SK-N-SH (cell line): ENCODE data around the gene SLC25A42. TPM values are rescaled to one million over a fixed set of nuclear protein-coding genes. Genes with fewer than 3 reads are reported as not detected.
A peak's percentile ranks its signal among the peaks of the same experiment; 100 is the strongest.

Experiments used
- CTCF ChIA-PET: fragments of 300-600, 350-600 bp; formaldehyde crosslinking; extraction: SDS; loops from one replicate; lab custom pipeline; 2021; lab: Yijun Ruan, JAX
- POLR2A ChIA-PET: fragments of 350-600 bp; sonication (Branson Sonifier 250); formaldehyde crosslinking; extraction: SDS; loops from one replicate; lab custom pipeline; 2020; ENCODE audit warnings: antibody characterized with exemption, inconsistent platforms; lab: Yijun Ruan, JAX
- DNase-seq: peaks from one replicate; pipeline ENCODE4 v3.0.0; 2012
- H2AFZ ChIP-seq: fragments of 200-600 bp; sonication (generic); 2 replicates; pipeline ENCODE4 v1.8.1; 2016; ENCODE audit warnings: antibody characterized with exemption, mild to moderate bottlenecking, low read depth
- H3F3A ChIP-seq: fragments of 200-600 bp; sonication (generic); replicated peaks from 2 replicates; pipeline ENCODE3; 2016; ENCODE audit warnings: antibody characterized with exemption, mild to moderate bottlenecking; ENCODE audit not compliant: insufficient read depth
- H3K27ac ChIP-seq, 2 experiments: fragments of 200-500 bp in 1 of 2; fragments of 200-600 bp in 1 of 2; sonication (Bioruptor generic) in 1 of 2; sonication (generic), shearing (Covaris generic) in 1 of 2; 2 replicates each; pipeline versions ENCODE4 v1.5.1 to v1.6.1; 2014 to 2016; ENCODE audit warnings: low read depth in 2 of 2, inconsistent platforms in 1 of 2, low read length in 1 of 2, mild to moderate bottlenecking in 1 of 2, mixed read lengths in 1 of 2
- H3K27me3 ChIP-seq: fragments of 200-600 bp; sonication (generic), shearing (Covaris generic); 2 replicates; pipeline ENCODE4 v1.6.1; 2016; ENCODE audit warnings: mixed run types; ENCODE audit not compliant: insufficient read depth
- H3K36me3 ChIP-seq, 2 experiments: fragments of 200-500 bp in 1 of 2; fragments of 200-600 bp in 1 of 2; sonication (Bioruptor generic) in 1 of 2; sonication (generic) in 1 of 2; replicated peaks in 1 of 2; 2 replicates each; pipeline versions ENCODE3 to v1.5.1; 2014 to 2016; ENCODE audit warnings: low read length in 1 of 2, mild to moderate bottlenecking in 1 of 2; ENCODE audit not compliant: insufficient read depth in 2 of 2, control insufficient read depth in 1 of 2
- H3K4me1 ChIP-seq, 2 experiments: fragments of 200-500 bp in 1 of 2; fragments of 200-600 bp in 1 of 2; sonication (Bioruptor generic) in 1 of 2; sonication (generic), shearing (Covaris generic) in 1 of 2; 2 replicates each; pipeline versions ENCODE4 v1.5.1 to v1.6.1; 2014 to 2016; ENCODE audit warnings: low read depth in 1 of 2, low read length in 1 of 2, mixed run types in 1 of 2; ENCODE audit not compliant: insufficient read depth in 2 of 2, control insufficient read depth in 1 of 2
- H3K4me2 ChIP-seq: fragments of 200-600 bp; sonication (generic), shearing (Covaris generic); 2 replicates; pipeline ENCODE4 v1.6.1; 2017; ENCODE audit warnings: mixed run types
- H3K4me3 ChIP-seq, 2 experiments: fragments of 200-500 bp in 1 of 2; fragments of 200-600 bp in 1 of 2; sonication (Bioruptor generic) in 1 of 2; sonication (generic), shearing (Covaris generic) in 1 of 2; 2 replicates each; pipeline versions ENCODE4 v1.5.1 to v1.8.1; 2014 to 2016; ENCODE audit warnings: low read depth in 2 of 2, inconsistent platforms in 1 of 2, low read length in 1 of 2, mild to moderate bottlenecking in 1 of 2, mixed read lengths in 1 of 2, moderate library complexity in 1 of 2
- H3K79me2 ChIP-seq: fragments of 200-600 bp; sonication (generic); 2 replicates; pipeline ENCODE4 v1.8.1; 2017; ENCODE audit warnings: mild to moderate bottlenecking; ENCODE audit not compliant: insufficient read depth
- H3K9ac ChIP-seq: fragments of 200-600 bp; sonication (generic); 2 replicates; pipeline ENCODE4 v1.6.1; 2017; ENCODE audit warnings: mixed run types
- H3K9me2 ChIP-seq: fragments of 200-600 bp; sonication (generic); 2 replicates; pipeline ENCODE4 v1.6.1; 2017; ENCODE audit warnings: mixed run types
- H3K9me3 ChIP-seq: fragments of 200-600 bp; sonication (generic); 2 replicates; pipeline ENCODE4 v1.6.1; 2017; ENCODE audit warnings: mixed run types, mild to moderate bottlenecking, moderate library complexity
- H4K20me1 ChIP-seq: fragments of 200-600 bp; sonication (generic); 2 replicates; pipeline ENCODE4 v1.6.1; 2017; ENCODE audit warnings: mild to moderate bottlenecking, mixed run types; ENCODE audit not compliant: insufficient read depth
- ELF1 ChIP-seq: IDR thresholded peaks from 2 replicates; pipeline ENCODE4 v1.4.0; 2012
- EZH2phosphoT487 ChIP-seq: fragments of 200-600 bp; sonication (generic); IDR thresholded peaks from 2 replicates; pipeline ENCODE4 v1.6.1; 2017; ENCODE audit warnings: low read depth, mixed run types, mild to moderate bottlenecking, antibody characterized with exemption, moderate library complexity, borderline replicate concordance
- FOXM1 ChIP-seq: IDR thresholded peaks from 2 replicates; pipeline ENCODE4 v1.4.0; 2012; ENCODE audit warnings: low read depth, mild to moderate bottlenecking
- GABPA ChIP-seq: IDR thresholded peaks from 2 replicates; pipeline ENCODE4 v1.4.0; 2012; ENCODE audit warnings: low read depth, mild to moderate bottlenecking
- GATA2 ChIP-seq: sonication (generic); formaldehyde crosslinking; IDR thresholded peaks from 2 replicates; pipeline ENCODE4 v1.5.0; 2020; ENCODE audit warnings: mild to moderate bottlenecking, missing genetic modification reagents
- JUND ChIP-seq: IDR thresholded peaks from 2 replicates; pipeline ENCODE4 v1.4.0; 2012
- MEF2A ChIP-seq: IDR thresholded peaks from 2 replicates; pipeline ENCODE4 v1.4.0; 2012; ENCODE audit warnings: low read depth, borderline replicate concordance
- MXI1 ChIP-seq: IDR thresholded peaks from 2 replicates; pipeline ENCODE4 v1.6.1; 2012; ENCODE audit warnings: mild to moderate bottlenecking, low read depth, low read length, improper control_type of control experiment
- NFIC ChIP-seq: IDR thresholded peaks from 2 replicates; pipeline ENCODE4 v1.4.0; 2012; ENCODE audit warnings: borderline replicate concordance
- NRF1 ChIP-seq: IDR thresholded peaks from 2 replicates; pipeline ENCODE4 v1.6.1; 2012; ENCODE audit warnings: low read depth, mild to moderate bottlenecking, low read length
- RAD21 ChIP-seq: IDR thresholded peaks from 2 replicates; pipeline ENCODE4 v1.6.1; 2012; ENCODE audit warnings: mild to moderate bottlenecking, low read length
- RCOR1 ChIP-seq: fragments of 150-350 bp; IDR thresholded peaks from 2 replicates; pipeline ENCODE4 v1.6.1; 2017; ENCODE audit warnings: antibody characterized with exemption, low read length
- RFX5 ChIP-seq: IDR thresholded peaks from 2 replicates; pipeline ENCODE4 v1.6.1; 2012; ENCODE audit warnings: mild to moderate bottlenecking, improper control_type of control experiment, low read length
- SIN3A ChIP-seq: IDR thresholded peaks from 2 replicates; pipeline ENCODE4 v1.6.1; 2012; ENCODE audit warnings: low read depth, mild to moderate bottlenecking, low read length, moderate library complexity, borderline replicate concordance
- SMC3 ChIP-seq: IDR thresholded peaks from 2 replicates; pipeline ENCODE4 v1.6.1; 2012; ENCODE audit warnings: low read depth, low read length, improper control_type of control experiment
- TCF12 ChIP-seq: IDR thresholded peaks from 2 replicates; pipeline ENCODE4 v1.4.0; 2012
- TEAD4 ChIP-seq: IDR thresholded peaks from 2 replicates; pipeline ENCODE4 v1.4.0; 2012; ENCODE audit warnings: mild to moderate bottlenecking, borderline replicate concordance; ENCODE audit not compliant: insufficient read depth
- YY1 ChIP-seq: IDR thresholded peaks from 2 replicates; pipeline ENCODE4 v1.4.0; 2012; ENCODE audit warnings: low read depth, mild to moderate bottlenecking
- WGBS: methylation state at CpG from one replicate; pipeline ENCODE4 v1.1.6; 2017; ENCODE audit warnings: low lambda C conversion rate; 5-methylcytosine and 5-hydroxymethylcytosine counted together
- polyA plus RNA-seq, 3 experiments: library from polyadenylated mRNA; depleted of rRNA; stranded (reverse); fragments of >200 nt; gene quantifications; 2 replicates each; pipeline ENCODE4 v1.2.3, GENCODE V29; 2012
- TF ChIP-seq, protein P1 (sequence below): fragments of 150-350 bp; IDR thresholded peaks from 2 replicates; pipeline ENCODE4 v1.6.1; 2016; ENCODE audit warnings: mild to moderate bottlenecking, low read depth, low read length
- TF ChIP-seq, protein P2 (sequence below): IDR thresholded peaks from 2 replicates; pipeline ENCODE4 v1.4.0; 2012; ENCODE audit warnings: low read depth, borderline replicate concordance
- TF ChIP-seq, protein P3 (sequence below): fragments of 200-600 bp; sonication (generic); IDR thresholded peaks from 2 replicates; pipeline ENCODE4 v1.6.1; 2017; ENCODE audit warnings: antibody characterized with exemption, mild to moderate bottlenecking, moderate library complexity
- TF ChIP-seq, protein P4 (sequence below): fragments of 150-350 bp; IDR thresholded peaks from 2 replicates; pipeline ENCODE4 v1.6.1; 2017; ENCODE audit warnings: antibody characterized with exemption, low read length, low read depth, borderline replicate concordance
- TF ChIP-seq, protein P5 (sequence below): IDR thresholded peaks from 2 replicates; pipeline ENCODE4 v1.6.1; 2012; ENCODE audit warnings: mild to moderate bottlenecking, low read depth, low read length, moderate library complexity
- TF ChIP-seq, protein P6 (sequence below): IDR thresholded peaks from 2 replicates; pipeline ENCODE4 v1.4.0; 2012; ENCODE audit warnings: low read depth

The SLC25A42 gene
- polyA plus RNA-seq, 1 of the 3 experiments (the other 2 are of a cell fraction) = 6.1 TPM

DNA sequence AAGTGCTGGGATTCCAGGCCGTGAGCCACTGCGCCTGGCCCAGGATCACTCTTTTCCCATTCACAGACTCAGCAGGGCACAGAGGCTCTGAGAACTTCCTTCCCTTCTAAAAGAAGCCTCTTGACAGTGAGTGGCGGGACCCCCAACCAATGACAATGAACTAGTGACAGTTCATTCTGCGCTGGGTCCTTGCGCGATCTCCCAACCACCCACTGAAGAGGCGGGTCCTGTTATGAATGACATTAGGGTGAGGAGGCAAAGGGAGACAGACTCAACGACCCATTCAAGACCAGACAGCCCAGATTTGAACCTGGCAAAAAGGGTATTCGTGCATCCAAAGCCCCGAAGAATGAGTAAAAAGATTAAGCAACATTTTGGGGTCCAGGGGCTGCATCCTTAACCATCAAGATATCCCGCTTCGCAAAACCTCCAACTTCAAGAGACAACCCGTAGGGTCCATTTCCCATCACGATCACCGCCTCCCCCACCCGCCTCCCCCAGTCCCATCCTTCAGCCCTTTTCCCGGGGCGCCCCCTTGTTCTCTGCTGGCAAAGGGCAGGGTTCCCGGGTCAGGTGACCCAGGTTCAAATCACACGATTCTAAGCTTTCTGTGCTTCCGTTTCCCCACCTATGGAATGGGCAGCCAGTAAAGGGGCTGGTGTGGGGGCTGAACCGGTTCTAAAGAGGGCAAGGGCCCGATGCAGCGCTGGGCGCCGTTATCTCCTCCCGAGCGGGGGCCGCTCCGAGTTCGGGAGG lies 31.2 kb upstream of the SLC25A42 start:
- Histone ChIP-seq H4K20me1 (peaks cover 7% of the 10 kb centered on the region), H3K9ac (peak overlapping the region; percentile 94), H3K9me3 (no peaks in the 10 kb centered on the region), H3K27me3 (no peaks in the 10 kb centered on the region), H3K9me2 (no peaks in the 10 kb centered on the region), H2AFZ (peak overlapping the region; percentile 43; the same call in 1 of the 2 replicates), H3K36me3 (peaks cover 9 to 31% of the 10 kb centered on the region in 2 experiments), H3F3A (peaks cover 5% of the 10 kb centered on the region), H3K4me3 (peak overlapping the region; percentile 72 to 98), H3K79me2 (peaks cover 90% of the 10 kb centered on the region), H3K4me1 (peaks cover 6 to 7% of the 10 kb centered on the region in 2 experiments; a peak in 1 of 4 replicates), H3K4me2 (peak overlapping the region; percentile 98), H3K27ac (peak overlapping the region; percentile 87 to 90)
- POLR2A ChIA-PET = interaction anchor here (0.7 kb wide), 1 partner anchor 142 kb away, joined by 4 read pairs; no protein-coding TSS in a partner anchor
- CTCF ChIA-PET = interaction anchor here (0.9 kb wide), 1 partner anchor 142 kb away, joined by 3 read pairs; no protein-coding TSS in a partner anchor
- WGBS = 10% methylated on average over 26 of the region's 31 CpGs
- peak; percentile 89 for DNase-seq
- no peak for TF ChIP-seq TEAD4
- no peak for TF ChIP-seq MEF2A
- TF ChIP-seq, protein P1, sequence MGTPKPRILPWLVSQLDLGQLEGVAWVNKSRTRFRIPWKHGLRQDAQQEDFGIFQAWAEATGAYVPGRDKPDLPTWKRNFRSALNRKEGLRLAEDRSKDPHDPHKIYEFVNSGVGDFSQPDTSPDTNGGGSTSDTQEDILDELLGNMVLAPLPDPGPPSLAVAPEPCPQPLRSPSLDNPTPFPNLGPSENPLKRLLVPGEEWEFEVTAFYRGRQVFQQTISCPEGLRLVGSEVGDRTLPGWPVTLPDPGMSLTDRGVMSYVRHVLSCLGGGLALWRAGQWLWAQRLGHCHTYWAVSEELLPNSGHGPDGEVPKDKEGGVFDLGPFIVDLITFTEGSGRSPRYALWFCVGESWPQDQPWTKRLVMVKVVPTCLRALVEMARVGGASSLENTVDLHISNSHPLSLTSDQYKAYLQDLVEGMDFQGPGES = peak; percentile 40; the same call in 1 of the 2 replicates
- TF ChIP-seq, protein P2, sequence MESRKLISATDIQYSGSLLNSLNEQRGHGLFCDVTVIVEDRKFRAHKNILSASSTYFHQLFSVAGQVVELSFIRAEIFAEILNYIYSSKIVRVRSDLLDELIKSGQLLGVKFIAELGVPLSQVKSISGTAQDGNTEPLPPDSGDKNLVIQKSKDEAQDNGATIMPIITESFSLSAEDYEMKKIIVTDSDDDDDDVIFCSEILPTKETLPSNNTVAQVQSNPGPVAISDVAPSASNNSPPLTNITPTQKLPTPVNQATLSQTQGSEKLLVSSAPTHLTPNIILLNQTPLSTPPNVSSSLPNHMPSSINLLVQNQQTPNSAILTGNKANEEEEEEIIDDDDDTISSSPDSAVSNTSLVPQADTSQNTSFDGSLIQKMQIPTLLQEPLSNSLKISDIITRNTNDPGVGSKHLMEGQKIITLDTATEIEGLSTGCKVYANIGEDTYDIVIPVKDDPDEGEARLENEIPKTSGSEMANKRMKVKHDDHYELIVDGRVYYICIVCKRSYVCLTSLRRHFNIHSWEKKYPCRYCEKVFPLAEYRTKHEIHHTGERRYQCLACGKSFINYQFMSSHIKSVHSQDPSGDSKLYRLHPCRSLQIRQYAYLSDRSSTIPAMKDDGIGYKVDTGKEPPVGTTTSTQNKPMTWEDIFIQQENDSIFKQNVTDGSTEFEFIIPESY = no peak
- TF ChIP-seq, protein P3, sequence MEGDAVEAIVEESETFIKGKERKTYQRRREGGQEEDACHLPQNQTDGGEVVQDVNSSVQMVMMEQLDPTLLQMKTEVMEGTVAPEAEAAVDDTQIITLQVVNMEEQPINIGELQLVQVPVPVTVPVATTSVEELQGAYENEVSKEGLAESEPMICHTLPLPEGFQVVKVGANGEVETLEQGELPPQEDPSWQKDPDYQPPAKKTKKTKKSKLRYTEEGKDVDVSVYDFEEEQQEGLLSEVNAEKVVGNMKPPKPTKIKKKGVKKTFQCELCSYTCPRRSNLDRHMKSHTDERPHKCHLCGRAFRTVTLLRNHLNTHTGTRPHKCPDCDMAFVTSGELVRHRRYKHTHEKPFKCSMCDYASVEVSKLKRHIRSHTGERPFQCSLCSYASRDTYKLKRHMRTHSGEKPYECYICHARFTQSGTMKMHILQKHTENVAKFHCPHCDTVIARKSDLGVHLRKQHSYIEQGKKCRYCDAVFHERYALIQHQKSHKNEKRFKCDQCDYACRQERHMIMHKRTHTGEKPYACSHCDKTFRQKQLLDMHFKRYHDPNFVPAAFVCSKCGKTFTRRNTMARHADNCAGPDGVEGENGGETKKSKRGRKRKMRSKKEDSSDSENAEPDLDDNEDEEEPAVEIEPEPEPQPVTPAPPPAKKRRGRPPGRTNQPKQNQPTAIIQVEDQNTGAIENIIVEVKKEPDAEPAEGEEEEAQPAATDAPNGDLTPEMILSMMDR = peak; percentile 23
- TF ChIP-seq RFX5 = no peak
- TF ChIP-seq GABPA = no peak
- TF ChIP-seq, protein P4, sequence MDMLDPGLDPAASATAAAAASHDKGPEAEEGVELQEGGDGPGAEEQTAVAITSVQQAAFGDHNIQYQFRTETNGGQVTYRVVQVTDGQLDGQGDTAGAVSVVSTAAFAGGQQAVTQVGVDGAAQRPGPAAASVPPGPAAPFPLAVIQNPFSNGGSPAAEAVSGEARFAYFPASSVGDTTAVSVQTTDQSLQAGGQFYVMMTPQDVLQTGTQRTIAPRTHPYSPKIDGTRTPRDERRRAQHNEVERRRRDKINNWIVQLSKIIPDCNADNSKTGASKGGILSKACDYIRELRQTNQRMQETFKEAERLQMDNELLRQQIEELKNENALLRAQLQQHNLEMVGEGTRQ = no peak
- no peak for TF ChIP-seq SMC3
- TF ChIP-seq NRF1 = peak; percentile 59
- TF ChIP-seq, protein P5, sequence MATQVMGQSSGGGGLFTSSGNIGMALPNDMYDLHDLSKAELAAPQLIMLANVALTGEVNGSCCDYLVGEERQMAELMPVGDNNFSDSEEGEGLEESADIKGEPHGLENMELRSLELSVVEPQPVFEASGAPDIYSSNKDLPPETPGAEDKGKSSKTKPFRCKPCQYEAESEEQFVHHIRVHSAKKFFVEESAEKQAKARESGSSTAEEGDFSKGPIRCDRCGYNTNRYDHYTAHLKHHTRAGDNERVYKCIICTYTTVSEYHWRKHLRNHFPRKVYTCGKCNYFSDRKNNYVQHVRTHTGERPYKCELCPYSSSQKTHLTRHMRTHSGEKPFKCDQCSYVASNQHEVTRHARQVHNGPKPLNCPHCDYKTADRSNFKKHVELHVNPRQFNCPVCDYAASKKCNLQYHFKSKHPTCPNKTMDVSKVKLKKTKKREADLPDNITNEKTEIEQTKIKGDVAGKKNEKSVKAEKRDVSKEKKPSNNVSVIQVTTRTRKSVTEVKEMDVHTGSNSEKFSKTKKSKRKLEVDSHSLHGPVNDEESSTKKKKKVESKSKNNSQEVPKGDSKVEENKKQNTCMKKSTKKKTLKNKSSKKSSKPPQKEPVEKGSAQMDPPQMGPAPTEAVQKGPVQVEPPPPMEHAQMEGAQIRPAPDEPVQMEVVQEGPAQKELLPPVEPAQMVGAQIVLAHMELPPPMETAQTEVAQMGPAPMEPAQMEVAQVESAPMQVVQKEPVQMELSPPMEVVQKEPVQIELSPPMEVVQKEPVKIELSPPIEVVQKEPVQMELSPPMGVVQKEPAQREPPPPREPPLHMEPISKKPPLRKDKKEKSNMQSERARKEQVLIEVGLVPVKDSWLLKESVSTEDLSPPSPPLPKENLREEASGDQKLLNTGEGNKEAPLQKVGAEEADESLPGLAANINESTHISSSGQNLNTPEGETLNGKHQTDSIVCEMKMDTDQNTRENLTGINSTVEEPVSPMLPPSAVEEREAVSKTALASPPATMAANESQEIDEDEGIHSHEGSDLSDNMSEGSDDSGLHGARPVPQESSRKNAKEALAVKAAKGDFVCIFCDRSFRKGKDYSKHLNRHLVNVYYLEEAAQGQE = no peak
- no peak for TF ChIP-seq RAD21
- TF ChIP-seq ELF1 = no peak
- TF ChIP-seq GATA2 (CRISPR knock-in tag) = no peak
- TF ChIP-seq NFIC = no peak
- no peak for TF ChIP-seq RCOR1
- no peak for TF ChIP-seq EZH2phosphoT487
- peak; percentile 88 for TF ChIP-seq SIN3A
- TF ChIP-seq FOXM1 = no peak
- TF ChIP-seq MXI1 = peak; percentile 82; the same call in 1 of the 2 replicates
- no peak for TF ChIP-seq TCF12
- TF ChIP-seq JUND = no peak
- TF ChIP-seq, protein P6, sequence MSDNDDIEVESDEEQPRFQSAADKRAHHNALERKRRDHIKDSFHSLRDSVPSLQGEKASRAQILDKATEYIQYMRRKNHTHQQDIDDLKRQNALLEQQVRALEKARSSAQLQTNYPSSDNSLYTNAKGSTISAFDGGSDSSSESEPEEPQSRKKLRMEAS = no peak
- no peak for TF ChIP-seq YY1
